Uterus (tissue), 4 donors: ENCODE measurements around the gene MOSPD3. TPM values are rescaled to one million over a fixed set of nuclear protein-coding genes. Genes with fewer than 3 reads are reported as not detected.

Experiments used
- DNase-seq, 2 donors: peaks; one replicate each; pipeline ENCODE4 v3.0.0-alpha.2; 2019 to 2020
- H3K27ac ChIP-seq, 2 donors: fragments of 200-600 bp; sonication (generic); 1 replicate in 1 of 2; 2 replicates in 1 of 2; pipeline ENCODE4 v1.5.1; 2016 to 2018
- H3K27me3 ChIP-seq, 2 donors: fragments of 200-600 bp; sonication (generic); one replicate each; pipeline ENCODE4 v1.5.1; 2018 to 2019; ENCODE audit warnings: control low read depth in 1 of 2
- H3K36me3 ChIP-seq, 2 donors: fragments of 200-600 bp; sonication (generic); one replicate each; pipeline ENCODE4 v1.5.1; 2019; ENCODE audit warnings: control low read depth in 1 of 2
- H3K4me1 ChIP-seq, 2 donors: fragments of 200-600 bp; sonication (generic); one replicate each; pipeline ENCODE4 v1.5.1; 2018 to 2019; ENCODE audit warnings: control low read depth in 1 of 2
- H3K4me3 ChIP-seq, 2 donors: fragments of 200-600 bp; sonication (generic); 1 replicate in 1 of 2; 2 replicates in 1 of 2; pipeline ENCODE4 v1.5.1; 2018 to 2019; ENCODE audit warnings: mild to moderate bottlenecking in 1 of 2
- H3K9me3 ChIP-seq, 2 donors: fragments of 200-600 bp; sonication (generic); one replicate each; pipeline ENCODE4 v1.5.1; 2019; ENCODE audit warnings: control low read depth in 1 of 2
- POLR2A ChIP-seq, 2 donors: fragments of 450-650 bp; IDR thresholded peaks; one replicate each; pipeline ENCODE4 v1.6.1; 2016; ENCODE audit warnings: antibody characterized with exemption in 2 of 2, mild to moderate bottlenecking in 1 of 2, moderate library complexity in 1 of 2
- intact Hi-C: fragments of 100-400 bp; cut with DNase I; formaldehyde crosslinking; loops from one replicate; pipeline ENCODE4 v1.15.1; 2023; ENCODE audit warnings: low total_unique reads
- total RNA-seq, 4 donors: library from RNA; depleted of rRNA in 3 of 4; stranded (reverse); fragments of >200 nt in 3 of 4; gene quantifications; one replicate each; pipeline versions ENCODE4 v1.1.0 to v1.2.4, GENCODE V29; 2014 to 2023
- TF ChIP-seq, protein P1 (sequence below), 4 experiments: fragments of 200-600 bp in 2 of 4; fragments of 450-650 bp in 2 of 4; sonication (generic) in 2 of 4; IDR thresholded peaks; one replicate each; pipeline ENCODE4 v1.5.1; 2016 to 2019; ENCODE audit warnings: antibody characterized with exemption in 4 of 4, mild to moderate bottlenecking in 2 of 4, moderate library complexity in 1 of 4
- donor health status: DM: yes; HTN: yes; CAD: no.

Gene MOSPD3
- total RNA-seq, 4 donors from 2014 or later: 1.3 to 35.3 (median 15.1) TPM

GRCh38 chr7:100588438-100588837 lies 23.9 kb upstream of the MOSPD3 start:
- peaks cover 6 to 17% of the 10 kb centered on the region in 2 donors for H3K4me1 ChIP-seq
- H3K9me3 ChIP-seq: no peaks in the 10 kb centered on the region
- H3K27ac ChIP-seq: no peak overlapping the region
- no peak for DNase-seq
- H3K4me3 ChIP-seq: no peak overlapping the region
- intact Hi-C loops: loop anchor here (10.0 kb wide), 1 partner anchor 86 kb away; the partner anchor contains the start of gene GNB2
- no peaks in the 10 kb centered on the region for H3K27me3 ChIP-seq
- no peaks in the 10 kb centered on the region for H3K36me3 ChIP-seq
- TF ChIP-seq, protein P1, sequence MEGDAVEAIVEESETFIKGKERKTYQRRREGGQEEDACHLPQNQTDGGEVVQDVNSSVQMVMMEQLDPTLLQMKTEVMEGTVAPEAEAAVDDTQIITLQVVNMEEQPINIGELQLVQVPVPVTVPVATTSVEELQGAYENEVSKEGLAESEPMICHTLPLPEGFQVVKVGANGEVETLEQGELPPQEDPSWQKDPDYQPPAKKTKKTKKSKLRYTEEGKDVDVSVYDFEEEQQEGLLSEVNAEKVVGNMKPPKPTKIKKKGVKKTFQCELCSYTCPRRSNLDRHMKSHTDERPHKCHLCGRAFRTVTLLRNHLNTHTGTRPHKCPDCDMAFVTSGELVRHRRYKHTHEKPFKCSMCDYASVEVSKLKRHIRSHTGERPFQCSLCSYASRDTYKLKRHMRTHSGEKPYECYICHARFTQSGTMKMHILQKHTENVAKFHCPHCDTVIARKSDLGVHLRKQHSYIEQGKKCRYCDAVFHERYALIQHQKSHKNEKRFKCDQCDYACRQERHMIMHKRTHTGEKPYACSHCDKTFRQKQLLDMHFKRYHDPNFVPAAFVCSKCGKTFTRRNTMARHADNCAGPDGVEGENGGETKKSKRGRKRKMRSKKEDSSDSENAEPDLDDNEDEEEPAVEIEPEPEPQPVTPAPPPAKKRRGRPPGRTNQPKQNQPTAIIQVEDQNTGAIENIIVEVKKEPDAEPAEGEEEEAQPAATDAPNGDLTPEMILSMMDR (IDR thresholded peaks at IDR 0.05): peak in 2 of 4 experiments; percentile 21 to 22
- no peak for TF ChIP-seq POLR2A (IDR thresholded peaks at IDR 0.05)

DNA sequence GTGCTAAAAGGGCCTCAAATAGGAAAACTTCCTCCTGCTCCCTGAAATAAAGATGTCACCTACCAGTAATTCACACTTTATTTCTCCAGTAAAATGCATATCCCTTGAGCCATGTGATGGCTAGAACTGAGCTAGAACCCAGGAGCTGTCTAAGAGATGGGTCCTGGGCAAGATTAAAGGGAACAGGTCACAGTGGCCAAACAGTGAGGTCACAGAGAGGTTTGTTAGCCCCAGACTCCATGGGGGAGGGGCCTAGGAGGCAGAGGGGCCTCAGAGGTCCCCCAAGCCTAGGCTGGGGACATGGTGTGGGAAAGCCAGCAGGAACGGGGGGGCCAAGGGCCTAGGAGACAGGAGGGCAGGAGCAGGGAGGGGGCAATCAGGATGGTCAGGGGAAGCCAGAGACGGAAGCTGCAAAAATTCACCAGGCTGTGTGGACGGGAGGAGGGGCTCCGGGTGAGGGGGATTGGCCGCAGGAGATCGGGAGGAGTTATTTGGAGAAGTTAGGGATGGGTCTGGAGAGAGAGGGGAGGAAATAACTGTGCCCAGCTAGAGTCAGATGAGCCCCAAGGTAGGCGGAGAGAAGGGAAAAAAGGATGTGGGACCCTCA lies 22.9 kb upstream of the MOSPD3 start:
- no peak overlapping the region for H3K4me3 ChIP-seq
- no peaks in the 10 kb centered on the region for H3K36me3 ChIP-seq
- H3K4me1 ChIP-seq: peaks cover 4 to 9% of the 10 kb centered on the region in 2 donors
- H3K27ac ChIP-seq: peak overlapping the region; percentile 57 to 66
- DNase-seq: no peak
- intact Hi-C loops: loop anchor here (10.0 kb wide), 1 partner anchor 85 kb away; the partner anchor contains the start of gene GNB2
- H3K27me3 ChIP-seq: no peaks in the 10 kb centered on the region
- no peaks in the 10 kb centered on the region for H3K9me3 ChIP-seq
- TF ChIP-seq, protein P1 (IDR thresholded peaks at IDR 0.05): no peak
- no peak for TF ChIP-seq POLR2A (IDR thresholded peaks at IDR 0.05)

DNA sequence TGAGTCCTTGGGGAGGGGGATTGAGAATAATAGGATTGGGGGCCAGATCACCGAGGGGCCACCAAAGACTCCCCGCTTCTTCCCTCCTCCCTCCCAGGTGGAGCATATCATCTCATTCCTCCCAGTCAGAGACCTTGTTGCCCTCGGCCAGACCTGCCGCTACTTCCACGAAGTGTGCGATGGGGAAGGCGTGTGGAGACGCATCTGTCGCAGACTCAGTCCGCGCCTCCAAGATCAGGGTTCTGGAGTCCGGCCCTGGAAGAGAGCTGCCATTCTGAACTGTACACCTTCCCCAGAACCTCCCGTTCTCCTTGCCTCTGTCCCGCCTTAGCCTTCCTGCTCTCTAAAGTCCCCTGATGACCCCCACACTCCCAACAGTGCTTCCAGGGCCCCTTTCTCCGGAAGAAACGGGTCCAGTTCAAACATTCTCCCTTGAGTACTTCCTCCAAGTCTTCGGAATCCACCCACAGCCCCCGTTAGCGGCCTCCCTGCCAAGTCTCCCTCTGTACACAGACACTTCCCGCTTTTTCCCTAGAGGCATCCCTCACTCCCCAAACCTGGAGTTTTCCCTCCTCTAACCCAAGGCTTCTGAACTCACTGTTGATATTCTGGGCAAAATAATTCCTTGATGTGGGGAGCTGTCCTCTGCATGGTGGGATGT lies 22.1 kb upstream of the MOSPD3 start:
- no peaks in the 10 kb centered on the region for H3K36me3 ChIP-seq
- no peaks in the 10 kb centered on the region for H3K9me3 ChIP-seq
- intact Hi-C loops: no loop called here
- H3K4me1 ChIP-seq: peaks cover 0 to 1% of the 10 kb centered on the region in 2 donors
- H3K27me3 ChIP-seq: no peaks in the 10 kb centered on the region
- no peak overlapping the region for H3K4me3 ChIP-seq
- H3K27ac ChIP-seq: peak overlapping the region; percentile 57 to 66
- peak in 1 of 2 donors; percentile 52 for DNase-seq
- TF ChIP-seq POLR2A (IDR thresholded peaks at IDR 0.05): no peak
- TF ChIP-seq, protein P1 (IDR thresholded peaks at IDR 0.05): no peak

DNA sequence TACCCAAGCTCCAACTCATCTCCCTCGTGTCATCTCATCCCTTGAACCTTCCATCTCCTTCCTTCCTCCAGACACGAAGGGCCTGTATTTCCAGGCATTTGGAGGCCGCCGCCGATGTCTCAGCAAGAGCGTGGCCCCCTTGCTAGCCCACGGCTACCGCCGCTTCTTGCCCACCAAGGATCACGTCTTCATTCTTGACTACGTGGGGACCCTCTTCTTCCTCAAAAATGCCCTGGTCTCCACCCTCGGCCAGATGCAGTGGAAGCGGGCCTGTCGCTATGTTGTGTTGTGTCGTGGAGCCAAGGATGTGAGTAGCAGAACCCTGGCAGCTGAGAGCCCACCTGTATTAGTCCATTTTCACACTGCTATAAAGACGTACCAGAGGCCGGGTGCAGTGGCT lies 20.7 kb upstream of the MOSPD3 start:
- H3K4me3 ChIP-seq: no peak overlapping the region
- H3K9me3 ChIP-seq: no peaks in the 10 kb centered on the region
- H3K36me3 ChIP-seq: no peaks in the 10 kb centered on the region
- no peak overlapping the region for H3K27ac ChIP-seq
- H3K4me1 ChIP-seq: no peaks in the 10 kb centered on the region
- TF ChIP-seq, protein P1 (IDR thresholded peaks at IDR 0.05): no peak
- TF ChIP-seq POLR2A (IDR thresholded peaks at IDR 0.05): no peak
- no peaks in the 10 kb centered on the region for H3K27me3 ChIP-seq
- no peak for DNase-seq
- intact Hi-C loops: no loop called here

- Histone ChIP-seq H3K4me3 (no peak overlapping the region), H3K36me3 (no peaks in the 10 kb centered on the region), H3K27ac (no peak overlapping the region), H3K27me3 (no peaks in the 10 kb centered on the region), H3K9me3 (no peaks in the 10 kb centered on the region), H3K4me1 (no peaks in the 10 kb centered on the region)
- no peak for DNase-seq
- intact Hi-C loops: no loop called here
- TF ChIP-seq, protein P1 (IDR thresholded peaks at IDR 0.05): no peak
- TF ChIP-seq POLR2A (IDR thresholded peaks at IDR 0.05): no peak
These were observed 17.2 kb upstream of the MOSPD3 start for GRCh38 chr7:100595188-100595587.
